NCI-H460 (cell line): ENCODE results near the gene GRIN2A. TPM values are rescaled to one million over a fixed set of nuclear protein-coding genes. Genes with fewer than 3 reads are reported as not detected.

Experiments used
- DNase-seq: peaks from one replicate; pipeline ENCODE4 v3.0.0-alpha.2; 2016; ENCODE audit warnings: low read depth; ENCODE audit errors: extremely low read depth
- total RNA-seq: library from RNA; depleted of rRNA; stranded (reverse); fragments of >200 nt; shearing (Covaris generic); gene quantifications from 2 replicates; pipeline ENCODE4 v1.2.3, GENCODE V29; 2014

Gene GRIN2A
- total RNA-seq, 1 experiment from 2014 or later, result not detected

- no peak for DNase-seq
These were observed 44.9 kb downstream of the GRIN2A start for GRCh38 chr16:10137341-10137740.

- DNase-seq, result no peak
These were observed 45.3 kb downstream of the GRIN2A start for GRCh38 chr16:10136916-10137315.

DNA sequence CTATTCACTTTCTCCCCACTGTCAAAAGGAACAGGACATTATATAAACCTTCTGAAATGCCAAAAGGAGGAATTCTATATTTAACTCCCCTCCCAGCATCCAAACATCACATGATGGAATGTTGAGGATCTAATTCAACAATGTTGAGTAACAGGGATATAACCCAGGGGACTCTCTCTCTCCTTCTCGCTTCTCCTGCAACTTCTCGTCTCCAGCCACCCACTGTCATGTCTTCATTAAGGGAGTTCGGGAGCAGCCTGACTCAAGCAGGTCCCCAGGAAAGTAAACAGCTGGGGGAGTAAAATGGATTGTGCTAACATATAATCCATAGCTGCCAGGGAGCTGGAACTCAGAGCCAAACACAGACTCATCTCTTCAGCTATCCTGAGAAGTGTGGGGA, 51.7 kb downstream of the GRIN2A start:
- no peak for DNase-seq

DNA sequence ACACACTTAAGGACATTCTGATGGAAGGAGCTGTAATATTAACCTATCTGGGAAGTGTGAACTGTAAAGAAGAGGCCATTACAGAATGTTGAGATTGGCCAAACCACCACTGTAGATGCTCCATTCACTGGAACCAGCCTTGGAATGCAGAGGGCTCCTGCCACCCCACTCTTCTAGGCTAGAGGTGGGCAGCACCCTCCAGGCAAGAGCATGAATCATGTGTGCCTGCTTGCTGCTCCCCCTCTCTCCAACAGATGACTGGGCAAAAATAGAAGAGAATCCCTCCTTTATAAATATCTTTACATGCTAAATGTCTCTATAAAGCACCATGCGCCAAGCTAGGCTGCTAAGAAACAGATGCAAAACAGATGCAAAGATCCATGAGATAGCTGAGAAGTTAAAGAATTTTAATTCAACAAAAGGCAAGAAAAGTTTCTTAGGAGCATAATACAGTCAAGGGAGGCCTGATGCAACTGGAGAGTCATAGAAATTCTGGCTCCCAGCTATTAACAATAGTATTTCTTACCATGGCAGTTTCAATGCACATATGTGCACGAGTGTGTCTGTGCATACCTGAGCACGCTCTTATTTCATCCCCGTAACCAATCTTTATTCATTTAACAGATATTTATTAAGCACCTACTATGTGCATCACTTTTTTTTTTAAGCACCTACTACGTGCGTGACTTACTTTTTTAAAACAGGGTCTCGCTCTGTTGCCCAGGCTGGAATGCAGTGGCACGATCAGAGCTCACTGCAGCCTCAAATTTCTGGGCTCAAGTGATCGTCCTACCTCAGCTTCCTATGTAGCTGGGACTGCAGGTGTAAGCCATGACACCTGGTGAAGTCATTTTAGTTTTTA, 53.6 kb downstream of the GRIN2A start:
- DNase-seq, result no peak

DNA sequence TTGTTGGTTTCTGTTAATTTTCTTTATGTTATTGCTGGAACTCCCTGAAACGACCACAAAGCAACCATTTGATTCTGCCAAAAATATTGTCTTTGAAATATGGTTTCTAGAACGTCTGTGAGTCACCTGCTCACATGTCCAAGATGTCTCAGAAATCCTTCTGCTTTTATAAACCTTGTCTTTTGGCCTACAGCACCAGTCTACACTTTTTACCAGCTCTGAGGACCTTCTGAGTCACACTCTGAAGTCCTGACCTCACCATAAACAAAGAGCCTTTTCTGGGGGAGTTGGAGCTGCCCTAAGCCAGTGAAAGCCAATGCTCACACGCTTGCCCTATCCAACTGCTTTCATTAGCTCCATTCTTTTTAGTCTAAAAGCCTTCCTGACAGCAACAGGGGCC, 55.5 kb downstream of the GRIN2A start:
- no peak for DNase-seq

GRCh38 chr16:10123141-10123540, 59.1 kb downstream of the GRIN2A start:
- DNase-seq, result no peak

- DNase-seq, result no peak
These were observed 59.7 kb downstream of the GRIN2A start for GRCh38 chr16:10122546-10122945.

- no peak for DNase-seq
These were observed 60.3 kb downstream of the GRIN2A start for GRCh38 chr16:10121897-10122425.

GRCh38 chr16:10121491-10121890, 60.7 kb downstream of the GRIN2A start:
- DNase-seq, result no peak

DNA sequence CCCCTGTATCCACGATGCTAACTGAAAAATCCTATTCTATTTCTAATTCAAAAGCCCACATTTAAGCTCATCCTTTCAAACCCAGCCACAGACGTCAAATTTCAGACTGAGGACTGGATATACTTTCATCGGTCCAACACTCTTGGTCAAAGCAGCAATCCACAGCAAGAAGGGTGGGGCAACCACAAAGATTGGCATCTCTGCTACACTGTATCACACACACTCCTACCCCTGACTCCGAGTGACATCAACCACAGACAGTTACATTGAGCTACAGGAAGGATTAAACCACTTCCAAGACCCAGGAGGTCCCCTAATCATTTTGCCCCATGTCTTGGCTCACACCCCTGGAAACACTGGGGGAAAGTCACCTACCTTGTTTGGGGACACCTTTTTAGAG, 61.3 kb downstream of the GRIN2A start:
- no peak for DNase-seq

DNA sequence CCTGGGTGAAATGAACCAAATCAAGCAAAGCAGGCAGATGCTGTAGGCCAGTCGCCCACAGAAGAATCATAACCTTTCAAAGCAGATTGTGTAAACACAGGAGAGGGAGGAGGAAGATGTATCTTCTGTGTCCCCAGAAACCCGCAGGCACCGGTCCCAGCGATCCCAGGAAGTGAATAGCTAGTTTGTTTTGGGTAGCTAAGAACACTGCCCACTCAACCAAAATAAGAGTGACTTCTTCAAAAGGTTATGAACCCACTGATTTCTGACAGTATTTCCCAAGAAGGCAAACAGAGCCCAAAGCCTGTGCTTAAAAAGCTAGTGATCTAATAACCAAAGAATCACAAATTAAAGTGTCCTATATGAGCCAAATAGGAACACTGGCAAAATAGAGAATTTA, 67.8 kb downstream of the GRIN2A start:
- no peak for DNase-seq

DNA sequence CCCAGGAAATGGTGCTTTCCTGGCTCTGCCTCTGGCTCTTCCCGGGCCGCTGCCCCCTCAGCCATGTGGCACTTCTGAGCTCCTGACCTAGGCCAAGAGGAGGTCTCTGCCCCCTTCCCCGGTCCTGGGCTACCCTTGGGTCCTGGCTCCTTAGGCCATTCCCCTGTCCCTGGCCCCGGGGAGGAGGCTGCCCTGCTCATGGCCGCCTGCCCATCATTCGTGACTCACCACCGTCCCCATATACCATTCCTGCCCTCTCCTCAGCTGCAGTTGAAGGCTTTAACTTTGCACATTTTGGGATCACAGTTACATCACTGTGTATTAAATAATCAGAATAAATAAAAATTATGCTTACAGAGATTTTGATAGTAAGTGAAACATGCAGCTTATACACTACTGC, 69.0 kb downstream of the GRIN2A start:
- no peak for DNase-seq

DNA sequence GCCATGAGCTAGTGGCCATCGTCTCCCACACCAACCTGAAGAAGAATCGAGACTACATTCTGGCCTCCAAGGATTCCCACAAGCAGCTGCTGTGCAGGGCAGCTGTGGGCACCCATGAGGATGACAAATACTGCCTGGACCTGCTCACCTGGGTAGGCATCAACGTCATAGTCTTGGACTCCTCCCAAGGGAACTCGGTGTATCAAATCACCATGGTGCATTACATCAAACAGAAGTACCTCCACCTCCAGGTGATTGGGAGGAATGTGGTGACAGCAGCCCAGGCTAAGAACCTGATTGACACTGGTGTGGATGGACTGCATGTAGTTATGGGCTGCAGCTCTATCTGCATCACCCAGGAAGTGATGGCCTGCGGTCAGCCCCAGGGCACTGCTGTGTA, 70.2 kb downstream of the GRIN2A start:
- no peak for DNase-seq

- DNase-seq, result no peak
These were observed 71.0 kb downstream of the GRIN2A start for GRCh38 chr16:10111156-10111761.

- DNase-seq, result no peak
These were observed 71.7 kb downstream of the GRIN2A start for GRCh38 chr16:10110552-10110951.

DNA sequence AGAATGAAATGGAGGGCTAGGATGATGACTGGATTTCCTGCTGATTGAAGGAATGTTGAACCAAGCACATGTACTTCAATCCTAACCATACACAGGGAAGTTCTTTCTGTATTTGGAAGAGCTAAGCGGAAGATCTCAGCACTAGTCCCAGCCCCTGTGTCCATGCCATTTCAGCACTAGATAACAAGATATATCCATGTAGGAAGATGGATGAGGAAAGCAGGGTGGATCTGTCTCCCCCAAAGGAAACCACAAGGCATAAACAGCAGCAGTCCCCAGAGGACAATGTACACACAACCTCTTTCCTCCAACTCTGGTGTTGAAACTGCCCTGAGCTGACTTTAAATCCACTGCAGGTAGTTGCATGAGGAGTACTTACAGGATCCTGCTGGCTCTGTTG, 75.1 kb downstream of the GRIN2A start:
- no peak for DNase-seq

GRCh38 chr16:10103700-10104099, 78.5 kb downstream of the GRIN2A start:
- DNase-seq, result no peak

GRCh38 chr16:10103118-10103517, 79.1 kb downstream of the GRIN2A start:
- no peak for DNase-seq

DNA sequence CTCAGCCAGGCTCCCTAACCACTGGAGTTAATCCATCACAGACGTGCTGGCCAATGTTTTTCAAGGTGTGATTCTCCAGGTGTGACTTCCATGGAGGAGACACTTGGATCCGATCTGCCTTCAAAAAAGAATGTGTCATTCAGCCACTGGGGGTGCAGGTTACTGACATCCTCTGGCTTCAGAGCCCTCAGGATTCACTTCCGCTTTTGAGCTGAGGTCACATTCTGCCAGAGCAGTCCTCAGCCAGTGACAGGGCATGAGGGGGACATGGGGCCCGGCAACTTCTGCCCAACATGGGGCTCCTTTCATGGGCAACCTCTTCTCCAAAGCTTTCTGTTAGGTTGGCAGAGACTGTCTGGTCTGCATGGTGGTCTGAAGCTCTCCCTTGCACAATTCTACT, 81.4 kb downstream of the GRIN2A start:
- no peak for DNase-seq

DNA sequence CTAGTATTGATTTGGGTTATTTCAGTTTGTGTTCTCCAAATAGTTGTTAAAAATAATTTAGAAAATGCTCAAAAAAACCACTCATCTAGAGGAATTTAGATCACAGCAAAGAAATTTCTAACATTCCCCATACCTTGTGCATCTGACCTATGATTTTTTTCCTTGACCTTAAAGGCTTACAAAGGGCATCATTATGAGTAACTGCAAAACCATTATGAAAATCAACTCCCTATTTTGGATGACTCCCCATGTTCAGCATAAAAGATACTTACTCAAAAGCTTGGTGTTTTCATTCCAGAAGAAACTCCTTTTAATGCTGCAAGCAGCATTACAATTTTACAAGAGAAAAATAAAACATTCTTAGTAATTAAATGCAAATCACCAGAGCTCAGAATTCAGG, 83.2 kb downstream of the GRIN2A start:
- no peak for DNase-seq

- DNase-seq, result no peak
These were observed 85.0 kb downstream of the GRIN2A start for GRCh38 chr16:10097271-10097670.

GRCh38 chr16:10093576-10093975, 88.7 kb downstream of the GRIN2A start:
- no peak for DNase-seq
